ENCODE results near the gene PTPRA. TPM values are rescaled to one million over a fixed set of nuclear protein-coding genes. Genes with fewer than 3 reads are reported as not detected.

The PTPRA gene
- total and polyA plus RNA-seq, 2 of the 8 experiments (the other 6 are each of a cell fraction or from before 2014, with no cell fraction given) = 47.7 to 51.3 TPM

- FAIRE-seq (no peak), DNase-seq (ENCODE audit: low read depth in 1 of 2, low spot score in 2 of 2) (no peak)
- Histone ChIP-seq H3K4me1 (replicated peaks in 1 of 4; ENCODE audit: control insufficient read depth in 3 of 4, insufficient read depth in 4 of 4, low read length in 3 of 4) (peaks cover 0 to 8% (median 6%) of the 10 kb centered on the region in 4 experiments; a peak in 5 of 7 replicates), H3K4ac (replicated peaks; ENCODE audit: insufficient read length, low read depth, low read length) (no peak overlapping the region), H3K56ac (replicated peaks; ENCODE audit: insufficient read length, low read depth, low read length) (no peak overlapping the region), H3K4me3 (ENCODE audit: extremely low read depth in 1 of 4, insufficient read depth in 2 of 4, low read depth in 3 of 4, low read length in 4 of 4) (no peak overlapping the region), H3K4me2 (ENCODE audit: insufficient read depth in 1 of 2, low read depth in 2 of 2, low read length in 2 of 2) (no peak overlapping the region), H3K36me3 (ENCODE audit: control insufficient read depth in 2 of 4, insufficient read depth in 4 of 4, low read length in 3 of 4) (no peaks in the 10 kb centered on the region), H3K27ac (ENCODE audit: low read depth, low read length) (no peak overlapping the region), H2AK5ac (ENCODE audit: low read depth, low read length) (no peak overlapping the region), H4K91ac (replicated peaks; ENCODE audit: insufficient read length, low read length) (no peak overlapping the region), H4K8ac (ENCODE audit: extremely low read depth, insufficient read depth, low read length) (no peak overlapping the region; the same call in 1 of the 2 replicates), H3K79me2 (ENCODE audit: control insufficient read depth in 1 of 2, insufficient read depth in 2 of 2, low read length in 2 of 2) (no peaks in the 10 kb centered on the region), H3K18ac (ENCODE audit: extremely low read depth, low read length) (no peak overlapping the region), H2BK20ac (ENCODE audit: low read length) (no peak overlapping the region), H4K5ac (ENCODE audit: insufficient read length, low read depth, low read length) (no peak overlapping the region), H3K14ac (ENCODE audit: insufficient read length) (no peak overlapping the region), H3K9me3 (ENCODE audit: insufficient read depth in 2 of 2, low read depth in 1 of 2, low read length in 1 of 2) (no peaks in the 10 kb centered on the region), H4K20me1 (replicated peaks in 1 of 2; ENCODE audit: control insufficient read depth in 1 of 2, insufficient read depth in 2 of 2, low read length in 2 of 2) (no peaks in the 10 kb centered on the region), H3K79me1 (ENCODE audit: low read depth, low read length) (no peaks in the 10 kb centered on the region), H3K27me3 (replicated peaks in 1 of 4; ENCODE audit: control insufficient read depth in 3 of 4, extremely low read depth in 1 of 4, insufficient read depth in 3 of 4, low read length in 3 of 4) (peaks cover 27 to 43% (median 37%) of the 10 kb centered on the region in 4 experiments), H2BK15ac (ENCODE audit: low read length) (no peak overlapping the region), H3K23ac (ENCODE audit: insufficient read length) (no peak overlapping the region), H3K9ac (replicated peaks in 1 of 4; ENCODE audit: extremely low read depth in 1 of 4, low read depth in 3 of 4, low read length in 3 of 4) (no peak overlapping the region), H2BK12ac (ENCODE audit: low read depth, low read length) (no peak overlapping the region), H3K23me2 (ENCODE audit: low read depth, low read length) (peaks cover 11% of the 10 kb centered on the region; the same call in 1 of the 2 replicates), H2AFZ (ENCODE audit: low read length) (no peak overlapping the region), H2BK120ac (replicated peaks; ENCODE audit: low read depth, low read length) (no peak overlapping the region), H2BK5ac (ENCODE audit: low read depth, low read length) (no peak overlapping the region)
- ChIA-PET POLR2A (ENCODE audit: partially characterized antibody) (no interaction called here), CTCF (ENCODE audit: partially characterized antibody) (interaction anchor here (4.1 kb wide), 1 partner anchor 12 kb away, joined by 14 read pairs; no protein-coding TSS in a partner anchor)
- TF ChIP-seq BCL11A (IDR thresholded peaks at IDR 0.05; ENCODE audit: low read depth in 2 of 2, low read length in 2 of 2) = no peak
- no peak for TF ChIP-seq KDM4A (IDR thresholded peaks at IDR 0.05; ENCODE audit: low read depth, low read length, severe bottlenecking)
- TF ChIP-seq JUND (IDR thresholded peaks at IDR 0.05; ENCODE audit: low read length) = no peak
- no peak for TF ChIP-seq ATF2 (IDR thresholded peaks at IDR 0.05; ENCODE audit: low read length)
- 84% methylated on average over 6 of the region's 6 CpGs; no CpG with 5 or more reads in 1 of the 2 experiments for WGBS, 2 experiments (ENCODE audit: extremely low coverage in 1 of 2, insufficient coverage in 1 of 2, insufficient read length in 1 of 2, insufficient replicate concordance in 2 of 2, low coverage in 1 of 2, low lambda C conversion rate in 2 of 2, missing lambda C conversion rate in 1 of 2)
Measured at GRCh38 chr20:3080939-3081388, 207.7 kb downstream of the PTPRA start.
